ENCODE data around the gene STXBP2.

STXBP2 gene

GRCh38 chr19:7681340-7682174 lies 44.6 kb downstream of the STXBP2 start:
- DNase-seq = peak; percentile 81

DNA sequence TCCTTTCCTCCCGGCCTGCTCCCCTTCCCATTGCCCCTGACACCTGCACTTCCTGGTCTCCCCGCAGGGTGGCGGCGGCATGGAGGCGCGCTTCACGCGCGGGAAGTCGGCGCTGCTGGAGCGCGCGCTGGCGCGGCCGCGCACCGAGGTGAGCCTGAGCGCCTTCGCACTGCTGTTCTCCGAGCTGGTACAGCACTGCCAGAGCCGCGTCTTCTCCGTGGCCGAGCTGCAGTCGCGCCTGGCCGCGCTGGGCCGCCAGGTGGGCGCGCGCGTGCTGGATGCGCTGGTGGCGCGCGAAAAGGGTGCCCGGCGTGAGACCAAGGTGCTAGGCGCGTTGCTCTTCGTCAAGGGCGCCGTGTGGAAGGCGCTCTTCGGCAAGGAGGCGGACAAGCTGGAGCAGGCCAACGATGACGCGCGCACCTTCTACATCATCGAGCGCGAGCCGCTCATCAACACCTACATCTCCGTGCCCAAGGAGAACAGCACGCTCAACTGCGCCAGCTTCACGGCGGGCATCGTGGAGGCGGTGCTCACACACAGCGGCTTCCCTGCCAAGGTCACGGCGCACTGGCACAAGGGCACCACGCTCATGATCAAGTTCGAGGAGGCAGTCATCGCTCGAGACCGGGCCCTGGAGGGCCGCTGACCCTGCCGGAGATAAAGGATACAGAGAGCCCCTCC lies 45.4 kb downstream of the STXBP2 start:
- no peak for DNase-seq

GRCh38 chr19:7685546-7686445 lies 48.9 kb downstream of the STXBP2 start:
- no peak for DNase-seq

- DNase-seq = no peak
These were observed 50.3 kb downstream of the STXBP2 start for GRCh38 chr19:7687177-7687576.

- DNase-seq = no peak
These were observed 52.3 kb downstream of the STXBP2 start for GRCh38 chr19:7689165-7689564.

GRCh38 chr19:7690779-7691258 lies 53.9 kb downstream of the STXBP2 start:
- DNase-seq = no peak

DNA sequence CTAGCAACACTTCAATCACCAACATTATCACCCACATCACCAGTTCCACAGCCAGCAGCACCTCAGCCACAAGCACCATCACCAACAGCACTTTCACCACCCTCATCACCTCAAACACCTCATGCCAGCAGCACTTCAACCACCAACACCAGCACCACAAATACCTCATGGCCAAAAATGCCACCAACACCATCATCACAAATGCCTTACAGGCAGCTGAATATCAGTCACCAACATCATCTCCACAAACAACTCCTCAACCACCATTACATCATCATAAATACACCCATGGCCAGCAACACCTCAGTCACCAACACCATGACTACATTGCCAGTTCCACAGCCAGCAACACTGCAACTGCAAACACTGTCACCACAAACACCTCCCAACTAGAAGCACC lies 54.6 kb downstream of the STXBP2 start:
- no peak for DNase-seq

DNA sequence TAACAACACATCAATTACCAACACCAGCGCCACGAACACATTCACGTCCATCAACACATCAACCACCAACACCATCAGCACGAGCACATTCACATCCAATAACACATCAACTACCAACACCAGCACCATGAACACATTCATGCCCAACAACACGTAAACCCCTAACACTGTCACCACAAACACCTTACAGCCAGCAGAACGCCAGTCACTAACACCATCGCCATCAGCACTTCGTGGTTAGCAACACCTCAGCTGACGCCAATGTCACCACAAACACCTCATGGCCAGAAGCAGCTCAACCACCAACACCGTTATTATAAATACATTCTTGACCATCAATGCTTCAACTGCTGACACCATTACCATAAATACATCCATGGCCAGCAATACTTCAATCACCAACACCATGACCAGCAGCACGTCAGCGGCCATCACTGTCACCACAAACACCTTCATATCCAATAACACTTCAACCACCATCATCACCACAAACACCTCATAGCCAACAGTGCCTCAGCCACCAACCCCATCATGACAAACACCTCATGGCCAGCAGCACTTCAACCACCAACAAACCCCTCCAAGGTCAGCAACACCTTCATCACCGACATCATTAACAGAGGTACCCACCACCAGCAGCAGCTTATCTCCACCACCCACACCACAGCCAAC lies 55.6 kb downstream of the STXBP2 start:
- no peak for DNase-seq

GRCh38 chr19:7694499-7694898 lies 57.6 kb downstream of the STXBP2 start:
- DNase-seq = no peak
